ENCODE data around the gene MLLT6. TPM values are rescaled to one million over a fixed set of nuclear protein-coding genes. Genes with fewer than 3 reads are reported as not detected.

Gene MLLT6
- total and polyA plus RNA-seq, 2 of the 13 experiments (the other 11 are each of a cell fraction or from before 2014, with no cell fraction given), result 50.7 to 69.5 TPM

GRCh38 chr17:38751808-38752307 is 46.8 kb downstream of the MLLT6 start (continued):
- TF ChIP-seq ZNF280B (CRISPR knock-in tag; IDR thresholded peaks at IDR 0.05; ENCODE audit: borderline replicate concordance), result peak; percentile 66; the same call in 1 of the 2 replicates
- TF ChIP-seq ELF4 (CRISPR knock-in tag; IDR thresholded peaks at IDR 0.05; ENCODE audit: borderline replicate concordance), result no peak
- TF ChIP-seq HNRNPH1 (optimal IDR thresholded peaks at IDR 0.05; ENCODE audit: low read depth, low read length), result peak; percentile 60
- TF ChIP-seq MIXL1 (CRISPR knock-in tag; IDR thresholded peaks at IDR 0.05), result peak; percentile 87
- TF ChIP-seq ZNF253 (CRISPR knock-in tag; IDR thresholded peaks at IDR 0.05; ENCODE audit: borderline replicate concordance), result no peak; the same call in 1 of the 2 replicates
- TF ChIP-seq PAX8 (CRISPR knock-in tag; IDR thresholded peaks at IDR 0.05; ENCODE audit: borderline replicate concordance), result 0 out of 2 replicates have a peak, but pooled peaks have one; percentile 2
- peak; percentile 77 for TF ChIP-seq THAP11 (CRISPR knock-in tag; IDR thresholded peaks at IDR 0.05)
- TF ChIP-seq RBAK (CRISPR knock-in tag; IDR thresholded peaks at IDR 0.05), result no peak
- TF ChIP-seq PRMT3 (CRISPR knock-in tag; IDR thresholded peaks at IDR 0.05; ENCODE audit: borderline replicate concordance, low read depth), result 0 out of 2 replicates have a peak, but pooled peaks have one; percentile 72
- no peak for TF ChIP-seq ZNF432 (CRISPR knock-in tag; IDR thresholded peaks at IDR 0.05; ENCODE audit: borderline replicate concordance)
- no peak for TF ChIP-seq SMC3 (IDR thresholded peaks at IDR 0.05; ENCODE audit: low read length)
- TF ChIP-seq SALL1 (CRISPR knock-in tag; IDR thresholded peaks at IDR 0.05), result peak; percentile 87
- TF ChIP-seq ZFP37 (CRISPR knock-in tag; IDR thresholded peaks at IDR 0.05; ENCODE audit: borderline replicate concordance), result no peak
- TF ChIP-seq FOSL1 (CRISPR knock-in tag; IDR thresholded peaks at IDR 0.05; ENCODE audit: borderline replicate concordance), result no peak
- TF ChIP-seq ZFP41 (CRISPR knock-in tag; IDR thresholded peaks at IDR 0.05; ENCODE audit: borderline replicate concordance), result no peak; the same call in 1 of the 2 replicates
- TF ChIP-seq BHLHE40 (IDR thresholded peaks at IDR 0.05; ENCODE audit: low read length), result peak; percentile 35; the same call in 1 of the 2 replicates
- TF ChIP-seq KLF16 (CRISPR knock-in tag; IDR thresholded peaks at IDR 0.05), result 0 out of 4 replicates have a peak, but pooled peaks of 1 of the 2 experiments have one; percentile 33
- TF ChIP-seq TBP (CRISPR knock-in tag; IDR thresholded peaks at IDR 0.05), result no peak
- no peak for TF ChIP-seq MAFG (CRISPR knock-in tag; IDR thresholded peaks at IDR 0.05)
- no peak for TF ChIP-seq TERF1 (CRISPR knock-in tag; IDR thresholded peaks at IDR 0.05)
- 0 out of 2 replicates have a peak, but pooled peaks have one; percentile 21 for TF ChIP-seq BRCA1 (CRISPR knock-in tag; IDR thresholded peaks at IDR 0.05)
- 0 out of 2 replicates have a peak, but pooled peaks have one; percentile 43 for TF ChIP-seq ZNF552 (CRISPR knock-in tag; IDR thresholded peaks at IDR 0.05; ENCODE audit: borderline replicate concordance)
- no peak for TF ChIP-seq ZNF121 (CRISPR knock-in tag; IDR thresholded peaks at IDR 0.05)
- TF ChIP-seq FOXK1 (CRISPR knock-in tag; IDR thresholded peaks at IDR 0.05; ENCODE audit: borderline replicate concordance, low read depth), result peak; percentile 74; the same call in 1 of the 2 replicates
- TF ChIP-seq ZNF879 (CRISPR knock-in tag; IDR thresholded peaks at IDR 0.05), result 0 out of 2 replicates have a peak, but pooled peaks have one; percentile 64
- no peak for TF ChIP-seq ZSCAN25 (CRISPR knock-in tag; IDR thresholded peaks at IDR 0.05)
- TF ChIP-seq CSRNP2 (CRISPR knock-in tag; conservative IDR thresholded peaks at IDR 0.05; ENCODE audit: low read depth), result no peak

Measured in HepG2 (cell line).